Panc1 (cell line): ENCODE data around the gene UQCRQ. TPM values are rescaled to one million over a fixed set of nuclear protein-coding genes. Genes with fewer than 3 reads are reported as not detected.

Source experiments
- ATAC-seq: fragments of 200-7000 bp; cut with Tn5 transposase; 2 replicates; pipeline ENCODE4 v1.9.1; 2020; ENCODE audit warnings: mild to moderate bottlenecking, moderate library complexity
- BruUV-seq: library from RNA; stranded (reverse); fragments of 400-500 nt; replicated peaks from 2 replicates; lab custom pipeline; 2021; lab: Mats Ljungman, UMichigan
- CTCF ChIA-PET: fragments of 300-600 bp; sonication (Branson Sonifier 250); formaldehyde crosslinking; loops from one replicate; lab custom pipeline; 2022; ENCODE audit warnings: antibody characterized with exemption; lab: Charles Lee
- POLR2A ChIA-PET: fragments of 300-600 bp; sonication (Branson Sonifier 250); formaldehyde crosslinking; loops from one replicate; lab custom pipeline; 2022; ENCODE audit warnings: antibody characterized with exemption; lab: Charles Lee
- DNase-seq: peaks from one replicate; pipeline ENCODE4 v3.0.0-alpha.2; 2010; ENCODE audit warnings: low read depth, low spot score
- H3K27ac ChIP-seq: 2 replicates; pipeline ENCODE4 v1.5.1; 2011; ENCODE audit warnings: mild to moderate bottlenecking, low read length, inconsistent platforms
- H3K27me3 ChIP-seq: fragments of 200-500 bp; sonication (Bioruptor generic); 2 replicates; pipeline ENCODE4 v1.6.0; 2014; ENCODE audit warnings: low read length, inconsistent platforms; ENCODE audit not compliant: control insufficient read depth, insufficient read depth
- H3K36me3 ChIP-seq: fragments of 200-500 bp; sonication (Bioruptor generic); 2 replicates; pipeline ENCODE4 v1.5.1; 2014; ENCODE audit warnings: inconsistent platforms, mild to moderate bottlenecking, low read length, moderate library complexity; ENCODE audit not compliant: control insufficient read depth, insufficient read depth
- H3K4me1 ChIP-seq: 2 replicates; pipeline ENCODE4 v1.5.1; 2011; ENCODE audit warnings: inconsistent platforms, mild to moderate bottlenecking, low read length, moderate library complexity; ENCODE audit not compliant: control insufficient read depth, insufficient read depth
- H3K4me3 ChIP-seq, 2 experiments: 2 replicates each; pipeline ENCODE4 v1.5.1; 2011 to 2012; ENCODE audit warnings: low read depth in 2 of 2, low read length in 2 of 2, mild to moderate bottlenecking in 2 of 2, inconsistent platforms in 1 of 2, moderate library complexity in 1 of 2
- H3K9me3 ChIP-seq: fragments of 200-500 bp; sonication (Bioruptor generic); 2 replicates; pipeline ENCODE4 v1.5.1; 2014; ENCODE audit warnings: low read depth, mild to moderate bottlenecking, inconsistent platforms, low read length, moderate library complexity; ENCODE audit not compliant: control insufficient read depth, insufficient read depth
- POLR2AphosphoS5 ChIP-seq: IDR thresholded peaks from 2 replicates; pipeline ENCODE4 v1.6.1; 2012; ENCODE audit warnings: mild to moderate bottlenecking, low read depth, low read length, moderate library complexity
- SIN3A ChIP-seq: IDR thresholded peaks from 2 replicates; pipeline ENCODE4 v1.6.1; 2012; ENCODE audit warnings: low read depth, mild to moderate bottlenecking, low read length, moderate library complexity, borderline replicate concordance; ENCODE audit not compliant: insufficient read depth
- TCF7L2 ChIP-seq: IDR thresholded peaks from 2 replicates; pipeline ENCODE4 v1.6.1; 2011; ENCODE audit warnings: mild to moderate bottlenecking, low read depth, low read length, inconsistent platforms
- in situ Hi-C: cut with HindIII; loops from 2 replicates; pipeline ENCODE4 v1.10.0; 2016; ENCODE audit warnings: low sequenced_read_pairs, low pct_unique_long_range_greater_than_20kb
- intact Hi-C: fragments of 100-400 bp; cut with micrococcal nuclease; formaldehyde crosslinking; loops from one replicate; pipeline ENCODE4 v1.10.0; 2022; ENCODE audit not compliant: unreplicated experiment
- total RNA-seq: library from RNA; stranded (reverse); gene quantifications from one replicate; pipeline ENCODE4 v1.2.1, GENCODE V29; 2021; ENCODE audit not compliant: unreplicated experiment
- TF ChIP-seq, protein P1 (sequence below): fragments of 450-650 bp; IDR thresholded peaks from 2 replicates; pipeline ENCODE4 v1.5.1; 2017; ENCODE audit warnings: mild to moderate bottlenecking
- TF ChIP-seq, protein P2 (sequence below), 2 experiments: IDR thresholded peaks; 2 replicates each; pipeline ENCODE4 v1.6.1; 2011 to 2012; ENCODE audit warnings: low read depth in 2 of 2, control low read depth in 1 of 2, low read length in 1 of 2, mild to moderate bottlenecking in 1 of 2, moderate library complexity in 1 of 2; ENCODE audit not compliant: insufficient read depth in 1 of 2

The UQCRQ gene
- total RNA-seq, 1 experiment from 2014 or later, result 475 TPM

DNA sequence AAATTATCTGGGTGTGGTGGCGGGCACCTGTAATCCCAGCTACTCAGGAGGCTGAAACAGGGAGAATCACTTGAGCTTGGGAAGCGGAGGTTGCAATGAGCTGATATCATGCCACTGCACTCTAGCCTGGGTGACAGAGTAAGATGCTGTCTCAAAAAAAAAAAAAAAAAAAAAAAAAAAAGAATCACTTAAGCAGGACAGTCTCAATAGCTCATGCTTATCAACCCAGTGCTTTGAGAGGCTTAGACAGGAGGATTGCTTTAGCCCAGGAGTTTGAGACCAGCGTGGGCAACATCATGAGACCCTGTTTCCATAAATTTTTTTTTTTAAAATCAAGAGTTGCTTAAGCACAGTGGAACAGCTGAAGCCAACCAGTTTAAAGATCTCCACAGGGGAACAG lies 49.6 kb downstream of the UQCRQ start:
- no peak overlapping the region for H3K4me3 ChIP-seq
- H3K27me3 ChIP-seq, result no peaks in the 10 kb centered on the region
- in situ Hi-C loops, result no loop called here
- no peaks in the 10 kb centered on the region for H3K4me1 ChIP-seq
- ChIA-PET POLR2A (interaction anchor here (0.5 kb wide), 1 partner anchor 1310 kb away, joined by 4 read pairs; the partner anchor contains the start of gene PPP2CA), CTCF (interaction anchor here (0.6 kb wide), 1 partner anchor 69 kb away, joined by 6 read pairs; no protein-coding TSS in a partner anchor)
- TF ChIP-seq SIN3A (no peak), POLR2AphosphoS5 (no peak), TCF7L2 (no peak)
- TF ChIP-seq, protein P1, sequence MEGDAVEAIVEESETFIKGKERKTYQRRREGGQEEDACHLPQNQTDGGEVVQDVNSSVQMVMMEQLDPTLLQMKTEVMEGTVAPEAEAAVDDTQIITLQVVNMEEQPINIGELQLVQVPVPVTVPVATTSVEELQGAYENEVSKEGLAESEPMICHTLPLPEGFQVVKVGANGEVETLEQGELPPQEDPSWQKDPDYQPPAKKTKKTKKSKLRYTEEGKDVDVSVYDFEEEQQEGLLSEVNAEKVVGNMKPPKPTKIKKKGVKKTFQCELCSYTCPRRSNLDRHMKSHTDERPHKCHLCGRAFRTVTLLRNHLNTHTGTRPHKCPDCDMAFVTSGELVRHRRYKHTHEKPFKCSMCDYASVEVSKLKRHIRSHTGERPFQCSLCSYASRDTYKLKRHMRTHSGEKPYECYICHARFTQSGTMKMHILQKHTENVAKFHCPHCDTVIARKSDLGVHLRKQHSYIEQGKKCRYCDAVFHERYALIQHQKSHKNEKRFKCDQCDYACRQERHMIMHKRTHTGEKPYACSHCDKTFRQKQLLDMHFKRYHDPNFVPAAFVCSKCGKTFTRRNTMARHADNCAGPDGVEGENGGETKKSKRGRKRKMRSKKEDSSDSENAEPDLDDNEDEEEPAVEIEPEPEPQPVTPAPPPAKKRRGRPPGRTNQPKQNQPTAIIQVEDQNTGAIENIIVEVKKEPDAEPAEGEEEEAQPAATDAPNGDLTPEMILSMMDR, result no peak
- TF ChIP-seq, protein P2, sequence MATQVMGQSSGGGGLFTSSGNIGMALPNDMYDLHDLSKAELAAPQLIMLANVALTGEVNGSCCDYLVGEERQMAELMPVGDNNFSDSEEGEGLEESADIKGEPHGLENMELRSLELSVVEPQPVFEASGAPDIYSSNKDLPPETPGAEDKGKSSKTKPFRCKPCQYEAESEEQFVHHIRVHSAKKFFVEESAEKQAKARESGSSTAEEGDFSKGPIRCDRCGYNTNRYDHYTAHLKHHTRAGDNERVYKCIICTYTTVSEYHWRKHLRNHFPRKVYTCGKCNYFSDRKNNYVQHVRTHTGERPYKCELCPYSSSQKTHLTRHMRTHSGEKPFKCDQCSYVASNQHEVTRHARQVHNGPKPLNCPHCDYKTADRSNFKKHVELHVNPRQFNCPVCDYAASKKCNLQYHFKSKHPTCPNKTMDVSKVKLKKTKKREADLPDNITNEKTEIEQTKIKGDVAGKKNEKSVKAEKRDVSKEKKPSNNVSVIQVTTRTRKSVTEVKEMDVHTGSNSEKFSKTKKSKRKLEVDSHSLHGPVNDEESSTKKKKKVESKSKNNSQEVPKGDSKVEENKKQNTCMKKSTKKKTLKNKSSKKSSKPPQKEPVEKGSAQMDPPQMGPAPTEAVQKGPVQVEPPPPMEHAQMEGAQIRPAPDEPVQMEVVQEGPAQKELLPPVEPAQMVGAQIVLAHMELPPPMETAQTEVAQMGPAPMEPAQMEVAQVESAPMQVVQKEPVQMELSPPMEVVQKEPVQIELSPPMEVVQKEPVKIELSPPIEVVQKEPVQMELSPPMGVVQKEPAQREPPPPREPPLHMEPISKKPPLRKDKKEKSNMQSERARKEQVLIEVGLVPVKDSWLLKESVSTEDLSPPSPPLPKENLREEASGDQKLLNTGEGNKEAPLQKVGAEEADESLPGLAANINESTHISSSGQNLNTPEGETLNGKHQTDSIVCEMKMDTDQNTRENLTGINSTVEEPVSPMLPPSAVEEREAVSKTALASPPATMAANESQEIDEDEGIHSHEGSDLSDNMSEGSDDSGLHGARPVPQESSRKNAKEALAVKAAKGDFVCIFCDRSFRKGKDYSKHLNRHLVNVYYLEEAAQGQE (IDR thresholded peaks at IDR 0.05; ENCODE audit: insufficient read depth in 1 of 2, low read depth in 2 of 2, low read length in 1 of 2), result no peak
- peaks cover 13% of the 10 kb centered on the region for H3K36me3 ChIP-seq
- no TSS peak for BruUV-seq
- no peaks in the 10 kb centered on the region for H3K9me3 ChIP-seq
- no peak for DNase-seq
- no peak for ATAC-seq
- intact Hi-C loops, result no loop called here
- no peak overlapping the region for H3K27ac ChIP-seq

Other genes with a start within 250 kb of the UQCRQ start
- gene IL13, start 208.5 kb upstream of the UQCRQ start, total RNA-seq, result not detected
- gene IL4, start 192.7 kb upstream of the UQCRQ start, total RNA-seq, result not detected
- 17.1 TPM for gene KIF3A, start 129.1 kb upstream of the UQCRQ start, total RNA-seq
- gene CCNI2, start 119.2 kb upstream of the UQCRQ start, total RNA-seq, result 0.49 TPM
- gene SEPTIN8, start 89.4 kb upstream of the UQCRQ start, total RNA-seq, result 22.8 TPM
- gene SOWAHA, start 53.3 kb upstream of the UQCRQ start, total RNA-seq, result not detected
- 13.5 TPM for gene SHROOM1, start 36.0 kb upstream of the UQCRQ start, total RNA-seq
- gene GDF9, start 173 bp upstream of the UQCRQ start, total RNA-seq, result 0.54 TPM
- gene LEAP2, start 7.0 kb downstream of the UQCRQ start, total RNA-seq, result 1.4 TPM
- 78.3 TPM for gene AFF4, start 97.0 kb downstream of the UQCRQ start, total RNA-seq
- 30.8 TPM for gene ZCCHC10, start 159.9 kb downstream of the UQCRQ start, total RNA-seq
- gene HSPA4, start 185.4 kb downstream of the UQCRQ start, total RNA-seq, result 247 TPM